Right hindlimb (tissue), 1 donor: ENCODE results near the gene TRIM43B.
"Not testable (repeated sequence)": the region's sequence is repeated elsewhere in the genome, so short reads cannot be mapped to it uniquely, and the experiment has no call there.

Experiments used
- DNase-seq: peaks from one replicate; pipeline ENCODE4 v3.0.0-alpha.2; 2018

TRIM43B gene

GRCh38 chr2:95484654-95485053 lies at the start of gene TRIM43B:
Gene TRIM43B, minus strand, starts transcription at chr2:95484754. Its CDS starts 2,040 bp downstream, at chr2:95482714.
- DNase-seq = not testable (repeated sequence)

DNA sequence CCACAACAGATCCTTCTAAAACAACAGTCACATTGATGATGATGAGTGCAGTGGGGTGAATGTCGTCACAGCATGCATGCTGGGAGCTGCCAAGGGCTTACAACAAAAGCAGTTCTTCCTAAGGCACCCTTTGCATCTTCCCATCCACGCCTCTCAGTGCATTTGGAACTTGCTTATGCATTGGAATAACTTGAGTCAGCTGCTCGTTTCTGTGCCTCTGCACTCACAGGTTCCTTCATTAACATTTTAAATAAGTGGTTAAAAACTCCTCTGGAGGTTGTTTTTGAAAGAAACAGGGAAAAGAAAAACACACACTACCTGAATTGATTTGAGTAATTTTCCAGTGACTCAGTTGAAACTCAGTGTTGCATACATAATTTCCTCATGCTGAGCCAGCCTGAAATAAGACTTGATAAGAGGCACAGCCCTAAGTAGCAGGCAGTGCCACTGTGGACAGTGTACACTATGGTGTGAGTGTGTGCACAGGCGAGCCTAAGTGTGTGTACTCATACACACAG lies 46.8 kb upstream of the TRIM43B start:
- no peak for DNase-seq

DNA sequence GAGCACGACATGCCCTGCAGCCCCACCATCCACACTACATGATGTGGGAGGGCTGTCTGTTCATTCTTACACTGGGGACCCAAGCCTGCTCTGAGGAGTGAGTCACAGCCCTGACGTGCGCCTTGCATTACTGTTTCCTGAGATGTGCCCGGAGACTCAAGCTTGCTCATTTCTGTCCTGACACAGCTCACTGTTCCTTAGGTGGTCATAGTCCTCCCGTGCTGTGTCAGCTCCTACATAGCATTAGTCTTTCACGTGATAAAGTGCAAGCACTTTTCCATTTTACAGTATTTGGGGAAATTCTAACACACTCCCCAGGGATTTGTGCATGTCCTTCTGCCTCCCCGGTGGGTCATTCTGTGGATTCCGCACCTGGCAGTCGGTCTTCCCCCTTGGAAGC lies 46.2 kb upstream of the TRIM43B start:
- no peak for DNase-seq

DNA sequence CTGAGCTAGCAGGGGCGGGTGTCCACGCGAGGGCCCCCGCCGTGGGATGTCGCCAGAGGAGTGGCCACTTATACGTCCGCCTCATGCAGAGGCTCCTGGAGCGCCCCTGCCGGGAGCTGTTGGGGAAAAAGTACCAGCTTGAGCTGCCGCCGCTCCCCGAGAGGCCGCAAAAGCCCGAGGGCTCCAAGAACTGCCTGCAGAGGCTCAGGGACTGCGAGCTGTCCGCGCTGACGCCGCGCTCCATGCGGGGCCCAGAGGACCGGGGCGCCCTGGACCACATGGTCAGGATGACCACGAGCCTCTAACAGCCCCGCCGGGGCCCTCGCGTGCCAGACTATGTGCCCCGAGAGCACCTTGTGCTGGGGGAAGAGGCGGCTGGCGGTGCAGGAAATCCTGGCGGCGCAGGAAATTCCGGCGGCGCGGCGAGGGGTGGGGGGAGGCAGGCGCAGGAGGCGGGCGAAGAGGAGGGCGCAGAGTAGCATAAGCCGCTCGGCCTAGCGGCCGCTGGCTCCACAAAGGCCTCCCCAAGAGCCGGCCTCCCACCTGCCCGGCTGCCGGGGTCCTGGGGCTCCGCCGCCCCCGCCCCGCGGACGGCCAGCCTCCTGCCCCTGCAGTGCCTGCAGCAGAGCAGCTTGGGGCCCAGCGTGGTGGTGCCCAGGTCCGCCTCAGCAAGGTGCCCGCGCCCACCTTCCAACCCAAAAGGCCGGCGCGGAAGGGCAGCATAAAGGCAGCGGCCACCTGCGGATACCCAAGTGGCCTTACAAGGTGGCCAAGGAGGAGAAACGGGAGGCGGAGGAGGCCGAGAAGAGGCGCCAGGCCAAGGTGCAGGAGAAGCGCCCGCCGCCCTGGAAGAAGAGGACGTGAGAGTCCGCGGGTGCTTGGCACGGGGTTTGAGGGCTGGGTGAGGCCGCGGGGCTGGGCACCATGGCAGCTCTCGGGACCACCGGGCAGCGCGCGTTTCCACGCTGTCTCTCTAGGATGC lies 42.1 kb upstream of the TRIM43B start:
- DNase-seq = peak; percentile 85

DNA sequence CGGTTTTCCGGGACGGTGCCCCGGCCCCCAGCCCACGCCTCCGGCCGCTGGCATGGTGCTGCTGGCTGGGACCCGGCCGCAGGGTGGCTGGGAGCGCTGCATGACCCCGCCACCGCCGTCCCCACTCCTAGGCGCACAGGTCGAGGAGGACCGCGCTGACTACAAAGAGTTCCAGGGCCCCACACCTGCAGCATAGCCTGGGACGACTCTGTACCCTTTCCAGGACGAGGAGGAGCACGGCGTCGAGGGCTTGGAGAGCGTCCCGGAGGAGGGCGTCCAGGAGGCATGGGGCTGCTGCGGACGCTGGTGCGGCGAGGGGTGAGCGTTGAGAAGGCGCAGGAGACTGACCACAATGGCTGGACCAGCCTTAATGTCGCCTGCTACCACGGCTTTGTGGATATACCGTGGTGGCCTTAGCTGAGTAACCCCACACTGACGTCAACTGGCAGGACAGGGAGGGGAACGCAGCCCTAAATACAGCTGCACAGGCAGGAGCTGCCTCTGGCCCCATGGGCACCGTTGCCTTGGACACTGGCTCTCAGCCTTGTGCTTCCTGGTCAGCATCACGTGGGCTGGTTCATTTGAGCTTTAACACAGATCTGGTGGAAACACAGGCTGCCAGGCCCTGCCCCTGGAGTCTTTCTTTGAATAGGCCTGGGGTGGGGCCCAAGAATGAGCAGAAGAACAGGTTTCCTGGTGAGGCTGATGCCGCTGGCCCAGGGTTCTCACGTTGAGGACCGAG lies 40.9 kb upstream of the TRIM43B start:
- peak; percentile 42 for DNase-seq

- no peak for DNase-seq
Observed at GRCh38 chr2:95524195-95524594, 39.6 kb upstream of the TRIM43B start.

DNA sequence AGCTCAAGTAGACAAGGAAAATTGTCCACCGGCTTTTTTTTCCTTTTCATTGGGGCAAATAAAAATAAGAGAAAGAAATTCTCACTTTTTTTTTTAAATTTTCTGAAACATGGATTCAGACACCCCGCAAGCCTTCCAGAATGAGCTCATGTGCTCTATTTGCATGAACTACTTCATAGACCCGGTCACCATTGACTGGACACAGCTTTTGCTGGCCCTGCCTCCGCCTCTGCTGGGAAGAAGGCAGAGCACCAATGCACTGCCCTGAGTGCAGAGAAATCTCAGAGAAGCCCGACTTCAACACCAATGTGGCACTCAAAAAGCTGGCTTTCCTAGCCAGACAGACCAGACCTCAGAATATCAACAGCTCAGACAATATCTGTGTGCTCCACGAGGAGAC lies 30.2 kb upstream of the TRIM43B start:
- no peak for DNase-seq

DNA sequence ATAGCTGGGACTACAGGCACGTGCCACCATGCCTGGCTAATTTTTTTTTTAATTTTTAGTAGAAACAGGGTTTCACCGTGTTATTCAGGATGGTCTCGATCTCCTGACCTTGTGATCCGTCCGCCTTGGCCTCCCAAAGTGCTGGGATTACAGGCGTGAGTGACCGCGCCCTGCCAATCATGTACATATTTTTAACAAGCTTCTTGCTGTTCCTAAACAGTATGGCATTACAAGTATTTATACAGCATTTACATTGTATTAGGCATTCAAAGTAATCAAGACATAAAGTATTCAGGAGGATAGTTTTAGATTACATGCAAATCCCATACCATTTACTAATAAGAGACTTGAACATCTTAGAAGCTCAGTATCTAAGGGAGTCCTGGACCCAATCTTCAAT lies 29.7 kb upstream of the TRIM43B start:
- not testable (repeated sequence) for DNase-seq

DNA sequence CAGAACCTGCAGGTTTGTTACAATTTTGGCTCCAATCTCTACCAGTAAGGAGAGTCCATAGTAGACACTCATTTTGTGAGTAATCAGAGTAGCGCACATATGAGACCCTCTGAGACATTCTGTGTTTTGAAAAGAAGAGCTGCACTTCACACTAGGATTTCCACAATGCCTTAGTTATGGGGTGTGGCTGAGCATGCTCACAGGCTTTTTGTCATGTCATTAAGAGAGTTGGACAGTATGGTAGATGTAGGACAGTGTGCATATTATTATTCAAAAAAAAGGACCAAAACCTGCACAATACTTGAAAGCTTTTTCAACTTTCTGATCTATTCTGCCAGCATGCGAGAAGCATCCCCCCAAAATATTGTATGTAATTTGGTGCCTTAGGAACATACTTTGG lies 24.9 kb upstream of the TRIM43B start:
- DNase-seq = no peak

GRCh38 chr2:95505222-95505621 lies 20.7 kb upstream of the TRIM43B start:
- DNase-seq = no peak

- DNase-seq = no peak
Observed at GRCh38 chr2:95500854-95501253, 16.3 kb upstream of the TRIM43B start.

- not testable (repeated sequence) for DNase-seq
Observed at GRCh38 chr2:95492076-95492475, 7.5 kb upstream of the TRIM43B start.

DNA sequence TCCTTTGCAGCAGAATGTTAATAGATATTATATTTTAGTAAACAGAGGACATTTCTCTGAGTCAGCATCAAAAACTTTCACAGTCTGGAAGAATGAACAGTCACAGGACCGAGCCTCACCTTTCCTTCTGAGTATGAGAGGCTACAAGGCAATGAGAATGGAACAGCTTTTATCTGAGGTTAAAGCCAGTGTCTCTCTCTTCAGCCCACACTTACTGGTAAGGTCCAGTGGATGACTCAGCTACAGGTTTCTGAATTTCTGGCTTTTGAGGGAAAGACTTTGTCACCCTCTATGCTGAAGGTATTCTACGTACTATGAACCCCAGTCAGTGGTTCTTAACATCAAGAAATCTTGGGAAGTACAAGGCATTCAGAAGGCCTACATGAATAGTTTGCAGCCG lies 9.5 kb downstream of the TRIM43B start:
- DNase-seq = not testable (repeated sequence)

- not testable (repeated sequence) for DNase-seq
Observed at GRCh38 chr2:95467984-95468383, 16.6 kb downstream of the TRIM43B start.

DNA sequence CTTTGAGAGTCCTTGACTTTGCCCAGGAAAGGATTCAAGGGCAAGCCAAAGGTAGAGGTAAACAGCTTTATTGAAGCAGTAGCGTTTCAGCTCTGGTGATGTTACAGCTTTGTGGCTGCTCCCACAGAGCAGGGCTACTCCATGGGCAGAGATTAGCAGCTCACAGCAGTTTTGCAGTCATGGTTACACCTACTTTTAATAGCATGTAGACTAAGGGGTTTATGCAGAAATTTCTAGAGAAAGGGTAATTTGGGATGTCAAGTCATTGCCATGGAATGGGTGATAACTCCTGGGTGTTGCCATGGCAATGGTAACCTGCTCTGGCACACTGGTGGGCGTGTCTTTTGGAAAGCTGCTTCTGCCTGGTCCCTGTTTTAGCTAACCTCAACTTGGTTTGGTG lies 18.0 kb downstream of the TRIM43B start:
- not testable (repeated sequence) for DNase-seq

DNA sequence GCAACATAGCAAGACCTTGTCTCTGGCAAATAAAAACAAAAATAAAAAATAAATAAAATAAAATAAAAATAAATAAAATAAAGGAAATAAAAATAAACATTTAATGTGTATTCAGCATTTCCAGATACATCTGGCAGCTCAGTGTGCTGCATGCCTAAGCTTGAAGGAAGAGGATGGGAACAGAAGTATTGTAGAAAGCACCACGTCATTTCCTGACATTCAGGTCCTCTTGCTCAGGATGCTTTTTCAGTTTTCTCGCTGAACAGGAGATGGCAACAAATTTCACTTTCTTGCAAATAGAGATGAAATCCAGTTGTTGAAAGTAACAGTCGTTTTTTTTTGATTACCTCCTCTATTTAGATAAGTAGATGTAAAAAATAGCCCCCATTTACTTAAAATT lies 21.3 kb downstream of the TRIM43B start:
- not testable (repeated sequence) for DNase-seq

DNA sequence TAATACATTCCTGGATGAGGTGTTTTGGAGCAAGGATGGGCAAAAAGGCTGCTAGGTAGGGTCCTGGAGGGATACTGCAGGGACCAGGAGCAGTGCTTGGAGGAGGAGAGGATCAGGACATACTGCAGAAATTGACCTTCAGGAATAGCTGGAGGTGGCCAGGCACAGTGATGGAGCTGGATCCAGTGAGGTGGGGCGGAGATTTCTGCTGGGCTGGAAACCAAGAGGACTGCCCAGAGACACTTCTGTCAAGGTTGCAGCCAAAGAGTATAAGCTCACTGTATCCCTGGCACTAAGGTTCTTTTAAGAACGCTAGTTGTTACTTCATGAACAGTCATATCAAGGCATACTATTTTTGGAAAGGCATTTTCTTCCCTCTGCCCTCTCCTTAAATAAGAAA lies 39.2 kb downstream of the TRIM43B start:
- DNase-seq = not testable (repeated sequence)

- DNase-seq = not testable (repeated sequence)
Observed at GRCh38 chr2:95442474-95443099, 42.0 kb downstream of the TRIM43B start.

GRCh38 chr2:95435872-95436209 lies 48.7 kb downstream of the TRIM43B start:
- DNase-seq = not testable (repeated sequence)

DNA sequence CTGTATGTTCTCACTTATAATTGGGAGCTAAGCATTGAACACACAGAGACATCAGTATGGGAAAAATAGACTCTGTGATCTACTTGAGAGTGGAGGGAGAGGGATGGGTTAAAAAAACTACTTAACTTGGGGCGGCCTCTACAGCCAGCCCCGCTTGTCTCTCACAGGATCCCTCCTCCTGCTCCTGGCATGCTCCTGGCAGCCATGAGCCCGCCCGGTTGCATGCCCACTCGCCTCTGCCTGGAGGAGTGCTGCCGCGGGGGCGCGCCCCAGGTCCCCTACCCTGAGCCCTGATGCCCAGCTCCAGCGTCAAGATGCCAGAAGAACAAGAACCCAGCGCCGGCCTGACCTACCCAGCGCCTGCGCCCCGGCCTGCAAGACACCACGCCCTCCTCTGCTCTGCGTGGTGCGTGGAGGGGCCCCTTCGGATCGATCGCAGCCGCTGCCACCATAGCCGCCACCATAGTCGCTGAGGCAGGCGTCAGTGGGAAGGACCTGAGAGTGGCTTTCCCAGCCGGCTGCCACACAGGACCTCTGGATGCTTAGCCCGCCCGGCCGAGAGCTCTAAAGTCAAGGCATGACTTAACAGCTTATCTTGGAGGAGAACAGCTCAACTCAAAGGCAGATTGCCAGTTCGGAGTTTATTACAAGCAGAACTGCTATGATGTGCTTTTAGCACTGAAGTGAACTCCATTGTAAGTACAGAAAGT lies 49.2 kb downstream of the TRIM43B start:
- not testable (repeated sequence) for DNase-seq

DNA sequence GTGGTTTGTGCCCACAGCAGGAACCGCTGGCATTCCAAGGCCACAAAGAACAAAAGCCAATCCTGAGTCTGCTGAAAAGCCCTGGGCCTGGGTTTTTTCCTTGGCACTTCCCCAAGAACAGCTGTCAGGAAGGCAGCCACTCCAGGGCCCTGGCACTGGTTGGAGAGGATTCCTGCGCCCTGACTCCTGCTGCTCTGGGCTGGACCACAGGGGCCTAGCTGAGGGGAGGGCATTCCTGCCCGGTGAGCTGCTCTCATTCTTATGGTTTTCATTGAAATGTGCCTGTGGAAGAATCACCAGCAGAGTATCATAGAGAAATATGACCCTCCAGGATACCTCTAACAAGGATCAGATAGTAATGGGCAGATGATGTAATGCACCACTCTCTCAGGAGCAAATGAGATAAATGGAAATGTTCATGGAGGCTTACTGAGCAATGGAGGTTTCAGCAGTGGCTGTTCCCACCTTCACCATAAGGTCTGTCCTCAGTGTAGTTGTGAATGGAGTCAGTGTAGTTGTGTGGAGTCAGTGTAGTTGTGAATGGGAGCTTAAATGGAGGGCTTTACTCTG lies 50.0 kb downstream of the TRIM43B start:
- not testable (repeated sequence) for DNase-seq

DNA sequence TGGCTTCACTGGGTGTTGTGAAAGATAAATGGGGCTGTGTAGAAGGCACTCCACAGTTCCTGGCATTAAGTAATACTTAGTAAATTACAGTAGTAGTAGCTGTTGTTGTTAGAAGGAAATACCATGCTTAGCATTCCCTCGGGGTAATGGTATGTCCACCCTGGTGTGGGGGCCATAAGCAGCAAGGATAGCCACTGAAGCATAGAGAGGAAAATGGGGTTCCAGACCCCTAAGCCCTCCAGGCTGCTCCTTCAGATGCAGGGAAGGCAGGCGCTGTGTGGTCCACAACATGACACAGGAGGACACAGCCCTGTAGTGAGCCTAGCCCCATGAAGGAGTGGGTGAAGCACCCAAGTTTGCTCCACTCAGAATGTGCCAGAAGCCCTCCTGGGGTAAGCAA lies 50.6 kb downstream of the TRIM43B start:
- not testable (repeated sequence) for DNase-seq
